Measurements from ENCODE around the gene DGKB.

The DGKB gene

DNA sequence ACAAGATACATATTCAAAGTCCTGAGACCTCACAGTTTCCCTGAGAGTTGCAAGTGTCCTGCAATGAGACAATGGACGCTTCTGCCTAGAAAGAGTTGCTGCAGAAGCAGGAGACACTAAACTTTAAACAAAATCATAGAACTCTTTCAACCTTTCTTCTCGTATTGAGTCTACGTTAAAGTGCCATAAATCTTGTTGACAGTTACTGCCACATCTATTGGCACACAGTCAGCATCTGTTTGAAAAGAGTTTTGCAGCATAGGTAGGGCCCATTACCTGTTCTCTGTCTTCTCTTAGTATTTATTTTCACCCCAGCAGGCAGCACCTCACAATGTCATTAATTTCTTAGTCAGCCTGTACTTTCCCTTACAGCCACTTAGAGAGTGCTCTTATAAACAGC is 577.8 kb downstream of the DGKB start:
- WGBS = 60% methylated on average over 3 of the region's 3 CpGs
- no peak overlapping the region for H3K18ac ChIP-seq (ENCODE audit: low read depth in 1 of 2, low read length in 2 of 2)
- H2BK12ac ChIP-seq (ENCODE audit: low read length in 2 of 2) = no peak overlapping the region
- H3K4me1 ChIP-seq (ENCODE audit: control insufficient read depth, insufficient read depth, low read depth, low read length) = no peaks in the 10 kb centered on the region
- H3K27ac ChIP-seq (ENCODE audit: low read length, poor library complexity, severe bottlenecking) = no peak overlapping the region
- no peak overlapping the region for H4K91ac ChIP-seq (ENCODE audit: low read length)
- H2BK120ac ChIP-seq (ENCODE audit: low read depth, low read length) = no peak overlapping the region
- H4K8ac ChIP-seq (ENCODE audit: low read length) = no peak overlapping the region
- no peak overlapping the region for H3K23ac ChIP-seq (ENCODE audit: low read length in 2 of 2)
- H3K4ac ChIP-seq (ENCODE audit: low read depth in 1 of 2, low read length in 2 of 2) = no peak overlapping the region
- H2AFZ ChIP-seq (ENCODE audit: low read depth, low read length) = no peak overlapping the region
- no peak overlapping the region for H3K4me2 ChIP-seq (ENCODE audit: low read length, poor library complexity, severe bottlenecking)
- H3K14ac ChIP-seq (ENCODE audit: low read length in 2 of 2) = no peak overlapping the region
- no peaks in the 10 kb centered on the region for H3K27me3 ChIP-seq (ENCODE audit: control insufficient read depth in 1 of 2, insufficient read depth in 1 of 2, low read length in 2 of 2)
- peaks cover 9% of the 10 kb centered on the region for H3K9me3 ChIP-seq (ENCODE audit: control insufficient read depth, low read length)
- no peak for DNase-seq
- H3K79me1 ChIP-seq (replicated peaks; ENCODE audit: low read length, poor library complexity, severe bottlenecking) = no peaks in the 10 kb centered on the region
- no peak overlapping the region for H3K9ac ChIP-seq (ENCODE audit: low read length)
- no peak overlapping the region for H2BK15ac ChIP-seq (ENCODE audit: low read depth, poor library complexity, severe bottlenecking)
- no peak overlapping the region for H3K4me3 ChIP-seq (ENCODE audit: insufficient read depth in 1 of 2, low read depth in 1 of 2, low read length in 2 of 2)
- H2BK5ac ChIP-seq (ENCODE audit: low read depth, low read length, poor library complexity, severe bottlenecking) = no peak overlapping the region
- no peak overlapping the region for H2AK5ac ChIP-seq (ENCODE audit: low read length, severe bottlenecking)
- no peaks in the 10 kb centered on the region for H3K36me3 ChIP-seq (ENCODE audit: control insufficient read depth in 1 of 2, insufficient read depth in 2 of 2, low read depth in 1 of 2, low read length in 2 of 2)

DNA sequence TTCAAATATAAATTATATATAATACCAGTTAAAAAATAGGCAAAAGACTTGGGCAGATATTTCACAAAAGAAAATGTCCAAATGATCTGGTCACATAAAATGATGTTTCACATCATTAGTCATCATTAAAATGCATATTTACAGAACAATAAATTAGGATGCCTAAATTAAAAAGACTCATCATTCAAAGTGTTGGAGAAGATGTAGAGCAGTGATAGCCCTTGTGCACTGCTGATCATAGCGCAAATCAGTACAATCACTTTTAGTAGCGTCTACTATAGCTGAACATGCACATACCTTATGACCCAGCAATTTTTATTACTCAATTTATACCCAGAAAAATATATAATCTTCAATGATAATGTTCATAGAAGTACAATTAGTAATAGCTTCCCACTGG is 579.8 kb downstream of the DGKB start:
- no peak overlapping the region for H3K4me2 ChIP-seq (ENCODE audit: low read length, poor library complexity, severe bottlenecking)
- no peak overlapping the region for H4K8ac ChIP-seq (ENCODE audit: low read length)
- H2BK15ac ChIP-seq (ENCODE audit: low read depth, poor library complexity, severe bottlenecking) = no peak overlapping the region
- H3K9ac ChIP-seq (ENCODE audit: low read length) = no peak overlapping the region
- DNase-seq = no peak
- H3K27me3 ChIP-seq (ENCODE audit: control insufficient read depth in 1 of 2, insufficient read depth in 1 of 2, low read length in 2 of 2) = no peaks in the 10 kb centered on the region
- no peak overlapping the region for H2AK5ac ChIP-seq (ENCODE audit: low read length, severe bottlenecking)
- no peak overlapping the region for H3K4ac ChIP-seq (ENCODE audit: low read depth in 1 of 2, low read length in 2 of 2)
- WGBS = 86% methylated on average over 2 of the region's 2 CpGs
- no peak overlapping the region for H3K27ac ChIP-seq (ENCODE audit: low read length, poor library complexity, severe bottlenecking)
- H3K4me3 ChIP-seq (ENCODE audit: insufficient read depth in 1 of 2, low read depth in 1 of 2, low read length in 2 of 2) = no peak overlapping the region
- no peak overlapping the region for H2BK5ac ChIP-seq (ENCODE audit: low read depth, low read length, poor library complexity, severe bottlenecking)
- no peak overlapping the region for H2AFZ ChIP-seq (ENCODE audit: low read depth, low read length)
- no peak overlapping the region for H2BK120ac ChIP-seq (ENCODE audit: low read depth, low read length)
- no peak overlapping the region for H2BK12ac ChIP-seq (ENCODE audit: low read length in 2 of 2)
- H4K91ac ChIP-seq (ENCODE audit: low read length) = no peak overlapping the region
- no peaks in the 10 kb centered on the region for H3K4me1 ChIP-seq (ENCODE audit: control insufficient read depth, insufficient read depth, low read depth, low read length)
- no peak overlapping the region for H3K18ac ChIP-seq (ENCODE audit: low read depth in 1 of 2, low read length in 2 of 2)
- H3K9me3 ChIP-seq (ENCODE audit: control insufficient read depth, low read length) = peaks cover 9% of the 10 kb centered on the region
- no peaks in the 10 kb centered on the region for H3K36me3 ChIP-seq (ENCODE audit: control insufficient read depth in 1 of 2, insufficient read depth in 2 of 2, low read depth in 1 of 2, low read length in 2 of 2)
- no peak overlapping the region for H3K23ac ChIP-seq (ENCODE audit: low read length in 2 of 2)
- H3K79me1 ChIP-seq (replicated peaks; ENCODE audit: low read length, poor library complexity, severe bottlenecking) = no peaks in the 10 kb centered on the region
- H3K14ac ChIP-seq (ENCODE audit: low read length in 2 of 2) = no peak overlapping the region

DNA sequence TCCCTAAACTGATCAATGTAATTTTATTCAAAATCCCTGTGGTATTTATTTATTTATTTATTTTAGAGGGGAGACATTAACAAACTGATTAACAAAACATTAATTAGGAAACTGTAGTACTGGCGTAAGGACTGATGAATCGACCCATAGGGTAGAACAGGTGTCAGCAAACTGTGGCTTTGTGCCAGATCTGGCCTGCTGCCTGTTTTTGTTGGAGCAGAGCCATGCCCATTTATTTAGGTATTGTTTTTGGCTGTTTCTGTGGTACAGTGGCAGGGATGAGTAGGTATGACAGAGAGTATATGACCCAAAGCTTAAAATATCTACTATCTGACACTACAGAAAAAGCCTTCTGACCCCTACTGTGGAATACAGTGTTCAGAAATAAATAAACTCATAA is 580.6 kb downstream of the DGKB start:
- Histone ChIP-seq H3K4me2 (ENCODE audit: low read length, poor library complexity, severe bottlenecking) (no peak overlapping the region), H2BK5ac (ENCODE audit: low read depth, low read length, poor library complexity, severe bottlenecking) (no peak overlapping the region), H3K79me1 (replicated peaks; ENCODE audit: low read length, poor library complexity, severe bottlenecking) (no peaks in the 10 kb centered on the region), H3K18ac (ENCODE audit: low read depth in 1 of 2, low read length in 2 of 2) (no peak overlapping the region), H3K4ac (ENCODE audit: low read depth in 1 of 2, low read length in 2 of 2) (no peak overlapping the region), H2BK15ac (ENCODE audit: low read depth, poor library complexity, severe bottlenecking) (no peak overlapping the region), H3K27ac (ENCODE audit: low read length, poor library complexity, severe bottlenecking) (no peak overlapping the region), H3K9ac (ENCODE audit: low read length) (no peak overlapping the region), H2BK12ac (ENCODE audit: low read length in 2 of 2) (no peak overlapping the region), H3K4me1 (ENCODE audit: control insufficient read depth, insufficient read depth, low read depth, low read length) (no peaks in the 10 kb centered on the region), H3K27me3 (ENCODE audit: control insufficient read depth in 1 of 2, insufficient read depth in 1 of 2, low read length in 2 of 2) (no peaks in the 10 kb centered on the region), H4K8ac (ENCODE audit: low read length) (no peak overlapping the region), H3K23ac (ENCODE audit: low read length in 2 of 2) (no peak overlapping the region), H3K9me3 (ENCODE audit: control insufficient read depth, low read length) (peaks cover 9% of the 10 kb centered on the region), H2BK120ac (ENCODE audit: low read depth, low read length) (no peak overlapping the region), H3K14ac (ENCODE audit: low read length in 2 of 2) (no peak overlapping the region), H2AK5ac (ENCODE audit: low read length, severe bottlenecking) (no peak overlapping the region), H3K4me3 (ENCODE audit: insufficient read depth in 1 of 2, low read depth in 1 of 2, low read length in 2 of 2) (no peak overlapping the region), H4K91ac (ENCODE audit: low read length) (no peak overlapping the region), H2AFZ (ENCODE audit: low read depth, low read length) (no peak overlapping the region), H3K36me3 (ENCODE audit: control insufficient read depth in 1 of 2, insufficient read depth in 2 of 2, low read depth in 1 of 2, low read length in 2 of 2) (no peaks in the 10 kb centered on the region)
- WGBS = 94% methylated on average over 2 of the region's 2 CpGs
- DNase-seq = no peak

DNA sequence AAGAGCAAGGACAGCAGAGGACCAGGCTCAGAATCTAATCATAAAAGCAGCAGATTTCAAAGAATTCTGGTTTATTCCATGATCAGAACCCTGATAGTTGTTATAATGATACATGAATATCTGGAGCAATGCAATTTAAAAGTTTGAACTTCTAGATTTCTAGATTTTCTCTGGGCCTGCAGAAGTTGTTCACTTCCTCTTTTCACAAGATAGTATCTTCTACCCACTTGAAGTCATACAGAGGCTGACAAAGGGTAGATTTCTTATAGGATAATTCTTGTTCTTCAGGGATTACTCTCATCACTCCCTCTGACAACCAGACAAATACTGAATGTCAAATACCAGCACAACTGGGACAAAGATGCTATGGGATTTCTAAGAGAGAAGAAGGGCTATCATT is 593.1 kb downstream of the DGKB start:
- H3K18ac ChIP-seq (ENCODE audit: low read depth in 1 of 2, low read length in 2 of 2) = no peak overlapping the region
- no peak for DNase-seq
- no peak overlapping the region for H4K8ac ChIP-seq (ENCODE audit: low read length)
- H3K14ac ChIP-seq (ENCODE audit: low read length in 2 of 2) = no peak overlapping the region
- no peak overlapping the region for H3K4me2 ChIP-seq (ENCODE audit: low read length, poor library complexity, severe bottlenecking)
- H3K27ac ChIP-seq (ENCODE audit: low read length, poor library complexity, severe bottlenecking) = no peak overlapping the region
- H2AFZ ChIP-seq (ENCODE audit: low read depth, low read length) = no peak overlapping the region
- no peak overlapping the region for H3K4ac ChIP-seq (ENCODE audit: low read depth in 1 of 2, low read length in 2 of 2)
- no peaks in the 10 kb centered on the region for H3K9me3 ChIP-seq (ENCODE audit: control insufficient read depth, low read length)
- no peak overlapping the region for H3K9ac ChIP-seq (ENCODE audit: low read length)
- H3K23ac ChIP-seq (ENCODE audit: low read length in 2 of 2) = no peak overlapping the region
- no peaks in the 10 kb centered on the region for H3K27me3 ChIP-seq (ENCODE audit: control insufficient read depth in 1 of 2, insufficient read depth in 1 of 2, low read length in 2 of 2)
- H2AK5ac ChIP-seq (ENCODE audit: low read length, severe bottlenecking) = no peak overlapping the region
- H2BK5ac ChIP-seq (ENCODE audit: low read depth, low read length, poor library complexity, severe bottlenecking) = no peak overlapping the region
- no peak overlapping the region for H3K4me3 ChIP-seq (ENCODE audit: insufficient read depth in 1 of 2, low read depth in 1 of 2, low read length in 2 of 2)
- no peak overlapping the region for H2BK120ac ChIP-seq (ENCODE audit: low read depth, low read length)
- H3K4me1 ChIP-seq (ENCODE audit: control insufficient read depth, insufficient read depth, low read depth, low read length) = no peaks in the 10 kb centered on the region
- H4K91ac ChIP-seq (ENCODE audit: low read length) = no peak overlapping the region
- H3K79me1 ChIP-seq (replicated peaks; ENCODE audit: low read length, poor library complexity, severe bottlenecking) = no peaks in the 10 kb centered on the region
- no peaks in the 10 kb centered on the region for H3K36me3 ChIP-seq (ENCODE audit: control insufficient read depth in 1 of 2, insufficient read depth in 2 of 2, low read depth in 1 of 2, low read length in 2 of 2)
- H2BK12ac ChIP-seq (ENCODE audit: low read length in 2 of 2) = no peak overlapping the region
- no peak overlapping the region for H2BK15ac ChIP-seq (ENCODE audit: low read depth, poor library complexity, severe bottlenecking)
